ENCODE data around the gene RPTOR.

RPTOR gene

DNA sequence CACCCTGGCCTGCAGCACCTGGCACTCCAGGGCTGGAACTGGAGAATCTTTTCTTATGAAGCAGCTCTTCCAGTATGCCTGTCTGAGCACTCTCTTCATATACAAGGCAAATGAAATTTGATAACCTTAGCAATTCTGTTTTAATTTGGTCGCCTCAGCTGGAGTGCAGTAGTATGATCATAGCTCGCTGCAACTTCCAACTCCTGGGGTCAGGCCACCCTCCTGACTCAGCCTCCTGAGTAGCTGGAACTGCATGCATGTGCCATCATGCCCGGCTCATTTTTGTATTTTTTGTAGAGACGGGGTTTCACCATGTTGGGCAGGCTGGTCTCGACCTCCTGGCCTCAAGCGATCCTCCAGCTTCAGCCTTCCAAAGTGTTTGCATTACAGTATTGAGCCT is 306.2 kb downstream of the RPTOR start:
- Histone ChIP-seq H3K27ac (no peak overlapping the region), H3K27me3 (peaks cover 0 to 13% (median 0%) of the 10 kb centered on the region in 11 experiments; a peak in 6 of 22 replicates), H3K9me3 (replicated peaks in 1 of 11) (peaks cover 0 to 5% (median 0%) of the 10 kb centered on the region in 11 experiments; a peak in 3 of 22 replicates), H4K20me1 (peaks cover 8 to 80% (median 22%) of the 10 kb centered on the region in 11 experiments; a peak in 20 of 22 replicates), H3K4me2 (no peak overlapping the region), H3K4me3 (no peak overlapping the region), H3K36me3 (peaks cover 8 to 62% (median 39%) of the 10 kb centered on the region in 11 experiments), H3K4me1 (peaks cover 22 to 28% (median 26%) of the 10 kb centered on the region in 10 experiments), H3K9ac (no peak overlapping the region)
- TF ChIP-seq Cebpa-rat (IDR thresholded peaks at IDR 0.05), result no peak

GRCh38 chr17:80851277-80851925 is 306.8 kb downstream of the RPTOR start:
- peaks cover 0 to 5% (median 0%) of the 10 kb centered on the region in 11 experiments; a peak in 3 of 22 replicates for H3K9me3 ChIP-seq (replicated peaks in 1 of 11)
- TF ChIP-seq Cebpa-rat (IDR thresholded peaks at IDR 0.05), result no peak
- H3K4me2 ChIP-seq, result no peak overlapping the region
- H3K4me3 ChIP-seq, result no peak overlapping the region
- peaks cover 0 to 7% (median 0%) of the 10 kb centered on the region in 11 experiments; a peak in 2 of 22 replicates for H3K27me3 ChIP-seq
- no peak overlapping the region for H3K27ac ChIP-seq
- H3K4me1 ChIP-seq, result peaks cover 21 to 28% (median 26%) of the 10 kb centered on the region in 10 experiments
- H3K36me3 ChIP-seq, result peaks cover 8 to 64% (median 41%) of the 10 kb centered on the region in 11 experiments
- no peak overlapping the region for H3K9ac ChIP-seq
- H4K20me1 ChIP-seq, result peaks cover 2 to 75% (median 17%) of the 10 kb centered on the region in 11 experiments; a peak in 20 of 22 replicates

GRCh38 chr17:80852476-80853015 is 307.9 kb downstream of the RPTOR start:
- TF ChIP-seq Cebpa-rat (IDR thresholded peaks at IDR 0.05), result no peak
- Histone ChIP-seq H4K20me1 (peaks cover 0 to 73% (median 14%) of the 10 kb centered on the region in 11 experiments; a peak in 11 of 22 replicates), H3K36me3 (peaks cover 8 to 64% (median 39%) of the 10 kb centered on the region in 11 experiments), H3K9ac (no peak overlapping the region), H3K4me1 (peaks cover 21 to 28% (median 25%) of the 10 kb centered on the region in 10 experiments), H3K9me3 (replicated peaks in 1 of 11) (no peaks in the 10 kb centered on the region), H3K4me2 (no peak overlapping the region), H3K4me3 (no peak overlapping the region), H3K27ac (no peak overlapping the region), H3K27me3 (no peaks in the 10 kb centered on the region)

DNA sequence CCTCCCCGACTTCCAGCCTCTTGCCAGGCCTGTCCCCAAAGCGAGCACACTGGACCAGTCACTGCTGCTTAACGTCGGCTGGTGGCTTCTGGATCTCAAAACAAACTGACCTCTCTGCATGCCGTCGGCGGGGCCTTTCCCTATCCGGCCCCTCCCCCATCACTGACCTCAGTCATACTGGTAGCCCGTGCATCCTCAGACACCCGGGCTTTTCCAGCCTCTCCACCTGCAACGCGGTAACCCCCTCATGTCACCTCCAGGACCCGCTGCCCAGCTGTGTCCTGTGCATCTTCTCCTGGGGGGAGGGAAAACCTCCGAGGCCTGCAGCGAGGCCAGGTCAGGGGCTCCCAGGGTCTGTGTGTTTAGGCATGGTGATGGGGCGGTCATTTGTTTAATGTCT is 308.4 kb downstream of the RPTOR start:
- Histone ChIP-seq H3K36me3 (peaks cover 8 to 59% (median 36%) of the 10 kb centered on the region in 11 experiments), H3K4me1 (peaks cover 18 to 26% (median 22%) of the 10 kb centered on the region in 10 experiments), H3K9me3 (replicated peaks in 1 of 11) (no peaks in the 10 kb centered on the region), H3K4me3 (no peak overlapping the region), H4K20me1 (peaks cover 0 to 73% (median 11%) of the 10 kb centered on the region in 11 experiments; a peak in 10 of 22 replicates), H3K9ac (no peak overlapping the region), H3K27me3 (no peaks in the 10 kb centered on the region), H3K4me2 (no peak overlapping the region), H3K27ac (no peak overlapping the region)
- no peak for TF ChIP-seq Cebpa-rat (IDR thresholded peaks at IDR 0.05)

GRCh38 chr17:80854220-80854619 is 309.6 kb downstream of the RPTOR start:
- TF ChIP-seq Cebpa-rat (IDR thresholded peaks at IDR 0.05), result no peak
- H3K9ac ChIP-seq, result no peak overlapping the region
- H3K9me3 ChIP-seq (replicated peaks in 1 of 11), result no peaks in the 10 kb centered on the region
- H3K27me3 ChIP-seq, result no peaks in the 10 kb centered on the region
- no peak overlapping the region for H3K27ac ChIP-seq
- no peak overlapping the region for H3K4me2 ChIP-seq
- H3K4me3 ChIP-seq, result no peak overlapping the region
- H3K36me3 ChIP-seq, result peaks cover 8 to 49% (median 26%) of the 10 kb centered on the region in 11 experiments
- peaks cover 0 to 73% (median 11%) of the 10 kb centered on the region in 11 experiments; a peak in 9 of 22 replicates for H4K20me1 ChIP-seq
- peaks cover 17 to 26% (median 22%) of the 10 kb centered on the region in 10 experiments for H3K4me1 ChIP-seq

GRCh38 chr17:80855196-80855947 is 310.7 kb downstream of the RPTOR start:
- peaks cover 19 to 38% (median 27%) of the 10 kb centered on the region in 10 experiments for H3K4me1 ChIP-seq

DNA sequence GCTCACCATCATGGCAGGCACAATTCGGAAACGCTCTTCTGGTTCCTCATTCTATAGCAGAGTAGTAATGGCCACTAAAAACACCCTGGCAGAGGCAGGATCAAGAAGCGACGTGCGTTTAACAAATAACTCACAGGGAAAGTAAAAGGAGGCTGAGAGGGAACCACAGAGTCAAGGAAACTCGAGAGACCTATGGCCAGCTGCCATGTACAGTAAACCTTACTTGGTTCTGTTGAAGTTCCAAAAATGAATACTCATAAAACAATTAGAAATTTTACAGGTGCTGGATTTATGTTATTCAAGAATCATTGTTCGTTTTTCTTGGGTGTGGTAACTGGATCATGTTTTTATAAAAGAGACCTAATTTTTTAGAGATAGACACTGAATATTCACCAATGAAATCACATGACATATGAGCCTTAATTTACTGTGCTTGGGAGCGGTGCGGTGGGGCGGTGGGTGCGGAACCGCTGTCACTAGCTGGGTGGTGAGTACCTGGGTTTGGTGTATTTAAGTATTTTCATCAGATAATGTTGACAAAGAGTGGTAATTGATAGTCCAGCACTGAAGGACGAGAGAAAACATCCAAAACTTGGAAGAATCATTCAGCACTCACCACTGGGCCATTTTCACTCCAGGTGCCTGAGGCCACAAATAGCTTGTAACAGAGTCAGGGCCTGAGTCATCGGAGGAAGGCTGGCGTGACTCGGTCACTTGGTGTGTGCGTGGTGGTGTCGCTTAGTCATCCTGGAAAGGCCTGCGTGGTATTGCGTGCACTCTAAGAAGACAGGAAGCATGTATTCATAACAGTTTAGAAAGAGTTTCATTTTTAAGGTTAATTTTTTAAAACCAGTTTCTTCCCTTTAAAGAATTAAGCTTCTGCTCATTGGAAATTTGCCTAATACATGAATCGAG is 311.6 kb downstream of the RPTOR start:
- Histone ChIP-seq H3K4me2 (peak overlapping the region; percentile 30 to 81 (median 69)), H3K4me3 (no peak overlapping the region), H4K20me1 (peaks cover 0 to 81% (median 14%) of the 10 kb centered on the region in 11 experiments; a peak in 10 of 22 replicates), H3K9me3 (replicated peaks in 1 of 11) (no peaks in the 10 kb centered on the region), H3K4me1 (peaks cover 28 to 46% (median 35%) of the 10 kb centered on the region in 10 experiments), H3K9ac (peak overlapping the region in 5 of 11 experiments; percentile 8 to 42 (median 24); a peak in 3 of 22 replicates), H3K27me3 (no peaks in the 10 kb centered on the region), H3K27ac (peak overlapping the region in 8 of 11 experiments; percentile 11 to 63 (median 42); a peak in 15 of 22 replicates), H3K36me3 (peaks cover 0 to 50% (median 22%) of the 10 kb centered on the region in 11 experiments)
- 0 out of 22 replicates have a peak, but pooled peaks of 1 of the 11 experiments have one; percentile 14 for TF ChIP-seq Cebpa-rat (IDR thresholded peaks at IDR 0.05)

More at GRCh38 chr17:80855196-80855947, 310.7 kb downstream of the RPTOR start:
- Histone ChIP-seq H3K9ac (no peak overlapping the region), H4K20me1 (peaks cover 0 to 79% (median 14%) of the 10 kb centered on the region in 11 experiments; a peak in 10 of 22 replicates), H3K36me3 (peaks cover 0 to 53% (median 22%) of the 10 kb centered on the region in 11 experiments), H3K4me3 (no peak overlapping the region), H3K9me3 (replicated peaks in 1 of 11) (no peaks in the 10 kb centered on the region), H3K27me3 (no peaks in the 10 kb centered on the region), H3K4me2 (peak overlapping the region in 8 of 11 experiments; percentile 49 to 81 (median 70); a peak in 15 of 22 replicates), H3K27ac (peak overlapping the region in 1 of 11 experiments; percentile 1; a peak in 1 of 22 replicates)
- no peak for TF ChIP-seq Cebpa-rat (IDR thresholded peaks at IDR 0.05)

Data from BLaER1 treated with 17β-estradiol and CSF1 and Interleukin-3, amounts not matched to agents 10 nM and 100 nM (cell line).